Brain microvascular endothelial cell (primary cell): Measurements from ENCODE around the gene PNLIP.

Experiments
- DNase-seq: peaks from one replicate; pipeline ENCODE4 v3.0.0-alpha.2; 2020
- H3K27ac ChIP-seq: fragments of 250-450 bp; sonication (Bioruptor Pico); 2 replicates; pipeline ENCODE4 v1.5.1; 2020; ENCODE audit warnings: mild to moderate bottlenecking, moderate library complexity
- H3K27me3 ChIP-seq: fragments of 250-450 bp; sonication (Bioruptor Pico); replicated peaks from 2 replicates; pipeline ENCODE4 v1.5.1; 2020; ENCODE audit warnings: mild to moderate bottlenecking
- H3K36me3 ChIP-seq: fragments of 250-450 bp; sonication (Bioruptor Pico); replicated peaks from 2 replicates; pipeline ENCODE4 v1.5.1; 2020; ENCODE audit warnings: mild to moderate bottlenecking
- H3K4me3 ChIP-seq: 2 replicates; pipeline ENCODE4 v1.5.1; 2011; ENCODE audit warnings: low read depth, mild to moderate bottlenecking, control low read depth, low read length, moderate library complexity
- CTCF ChIP-seq: IDR thresholded peaks from 2 replicates; pipeline ENCODE4 v1.5.1; 2011; ENCODE audit warnings: low read depth, mild to moderate bottlenecking, moderate library complexity, low read length, control low read depth, inconsistent platforms; ENCODE audit errors: missing control alignments
- in situ Hi-C: cut with HindIII; loops from 2 replicates; pipeline ENCODE4 v1.10.0; 2017; ENCODE audit warnings: low sequenced_read_pairs, low pct_ligation_motif_present

PNLIP gene

GRCh38 chr10:116610443-116611152 lies 64.9 kb downstream of the PNLIP start:
- DNase-seq, result no peak
- Histone ChIP-seq H3K36me3 (no peaks in the 10 kb centered on the region), H3K27ac (no peak overlapping the region), H3K4me3 (no peak overlapping the region), H3K27me3 (no peaks in the 10 kb centered on the region)
- TF ChIP-seq CTCF, result no peak
- in situ Hi-C loops, result no loop called here

- in situ Hi-C loops, result no loop called here
- H3K27me3 ChIP-seq, result no peaks in the 10 kb centered on the region
- no peak overlapping the region for H3K4me3 ChIP-seq
- no peak for DNase-seq
- no peak overlapping the region for H3K27ac ChIP-seq
- TF ChIP-seq CTCF, result no peak
- H3K36me3 ChIP-seq, result no peaks in the 10 kb centered on the region
Observed at GRCh38 chr10:116611153-116611545, 65.4 kb downstream of the PNLIP start.

- in situ Hi-C loops, result no loop called here
- no peaks in the 10 kb centered on the region for H3K36me3 ChIP-seq
- H3K4me3 ChIP-seq, result no peak overlapping the region
- TF ChIP-seq CTCF, result no peak
- no peak overlapping the region for H3K27ac ChIP-seq
- DNase-seq, result no peak
- H3K27me3 ChIP-seq, result no peaks in the 10 kb centered on the region
Observed at GRCh38 chr10:116612107-116612769, 66.5 kb downstream of the PNLIP start.

- in situ Hi-C loops, result no loop called here
- Histone ChIP-seq H3K27ac (no peak overlapping the region), H3K27me3 (no peaks in the 10 kb centered on the region), H3K36me3 (no peaks in the 10 kb centered on the region), H3K4me3 (no peak overlapping the region)
- no peak for TF ChIP-seq CTCF
- no peak for DNase-seq
Observed at GRCh38 chr10:116613471-116613870, 67.7 kb downstream of the PNLIP start.

GRCh38 chr10:116614796-116615195 lies 69.1 kb downstream of the PNLIP start:
- no peak for DNase-seq
- in situ Hi-C loops, result no loop called here
- H3K27ac ChIP-seq, result no peak overlapping the region

More at GRCh38 chr10:116614796-116615195, 69.1 kb downstream of the PNLIP start:
- Histone ChIP-seq H3K27me3 (no peaks in the 10 kb centered on the region), H3K36me3 (no peaks in the 10 kb centered on the region), H3K4me3 (no peak overlapping the region)
- no peak for TF ChIP-seq CTCF
